ENCODE results near the gene ZEB2. TPM values are rescaled to one million over a fixed set of nuclear protein-coding genes. Genes with fewer than 3 reads are reported as not detected.

Gene ZEB2
- total RNA-seq, 2 donors from 2014 or later = 76.1 to 91.7 TPM

GRCh38 chr2:144489315-144489916 is 30.5 kb downstream of the ZEB2 start:
- H3K9me3 ChIP-seq = no peaks in the 10 kb centered on the region
- H3K27me3 ChIP-seq = no peaks in the 10 kb centered on the region
- H3K36me3 ChIP-seq = peaks cover 10% of the 10 kb centered on the region
- no peak overlapping the region for H3K4me3 ChIP-seq
- peaks cover 0 to 80% of the 10 kb centered on the region in 2 donors for H3K4me1 ChIP-seq
- no peak overlapping the region for H3K27ac ChIP-seq
- no peak for TF ChIP-seq CTCF (IDR thresholded peaks at IDR 0.05)
- no peak for DNase-seq (ENCODE audit: low spot score)

GRCh38 chr2:144484201-144484948 is 35.5 kb downstream of the ZEB2 start:
- no peak overlapping the region for H3K4me3 ChIP-seq
- H3K27ac ChIP-seq = peak overlapping the region; percentile 40 to 74
- no peak for TF ChIP-seq CTCF (IDR thresholded peaks at IDR 0.05)
- no peak for DNase-seq (ENCODE audit: low spot score)
- H3K27me3 ChIP-seq = no peaks in the 10 kb centered on the region
- no peaks in the 10 kb centered on the region for H3K36me3 ChIP-seq
- H3K4me1 ChIP-seq = peaks cover 0 to 86% of the 10 kb centered on the region in 2 donors
- H3K9me3 ChIP-seq = no peaks in the 10 kb centered on the region

- Histone ChIP-seq H3K4me3 (no peak overlapping the region), H3K27me3 (no peaks in the 10 kb centered on the region), H3K27ac (peak overlapping the region in 1 of 2 donors; percentile 52), H3K36me3 (no peaks in the 10 kb centered on the region), H3K9me3 (no peaks in the 10 kb centered on the region), H3K4me1 (peaks cover 0 to 85% of the 10 kb centered on the region in 2 donors)
- no peak for TF ChIP-seq CTCF (IDR thresholded peaks at IDR 0.05)
- no peak for DNase-seq (ENCODE audit: low spot score)
Observed at GRCh38 chr2:144481666-144482065, 38.3 kb downstream of the ZEB2 start.

GRCh38 chr2:144481109-144481508 is 38.8 kb downstream of the ZEB2 start:
- peak overlapping the region; percentile 38 to 52 for H3K27ac ChIP-seq
- H3K4me1 ChIP-seq = peaks cover 0 to 85% of the 10 kb centered on the region in 2 donors
- no peak overlapping the region for H3K4me3 ChIP-seq
- no peaks in the 10 kb centered on the region for H3K36me3 ChIP-seq
- no peaks in the 10 kb centered on the region for H3K9me3 ChIP-seq
- DNase-seq (ENCODE audit: low spot score) = no peak
- no peak for TF ChIP-seq CTCF (IDR thresholded peaks at IDR 0.05)
- H3K27me3 ChIP-seq = no peaks in the 10 kb centered on the region

- Histone ChIP-seq H3K4me1 (peaks cover 0 to 85% of the 10 kb centered on the region in 2 donors), H3K36me3 (no peaks in the 10 kb centered on the region), H3K9me3 (no peaks in the 10 kb centered on the region), H3K4me3 (no peak overlapping the region), H3K27ac (peak overlapping the region; percentile 38 to 52), H3K27me3 (no peaks in the 10 kb centered on the region)
- DNase-seq (ENCODE audit: low spot score) = no peak
- TF ChIP-seq CTCF (IDR thresholded peaks at IDR 0.05) = no peak
Observed at GRCh38 chr2:144480285-144480684, 39.6 kb downstream of the ZEB2 start.
